GM13977 (cell line): ENCODE measurements around the gene DGKB.

Experiments
- DNase-seq: peaks from one replicate; pipeline ENCODE4 v3.0.0; 2012; ENCODE audit warnings: low spot score
- in situ Hi-C: fragments of 300-500 bp; cut with MboI; formaldehyde crosslinking; loops from one replicate; pipeline ENCODE4 v1.12.0; 2022; ENCODE audit warnings: low sequenced_read_pairs, low pct_unique_long_range_greater_than_20kb, mixed read lengths, inconsistent platforms; ENCODE audit not compliant: unreplicated experiment
- TF ChIP-seq, protein P1 (sequence below): IDR thresholded peaks from 2 replicates; pipeline ENCODE4 v1.5.1; 2012; ENCODE audit warnings: mild to moderate bottlenecking, control low read depth; ENCODE audit not compliant: insufficient read depth; ENCODE audit errors: extremely low read depth, missing control alignments

DGKB gene

DNA sequence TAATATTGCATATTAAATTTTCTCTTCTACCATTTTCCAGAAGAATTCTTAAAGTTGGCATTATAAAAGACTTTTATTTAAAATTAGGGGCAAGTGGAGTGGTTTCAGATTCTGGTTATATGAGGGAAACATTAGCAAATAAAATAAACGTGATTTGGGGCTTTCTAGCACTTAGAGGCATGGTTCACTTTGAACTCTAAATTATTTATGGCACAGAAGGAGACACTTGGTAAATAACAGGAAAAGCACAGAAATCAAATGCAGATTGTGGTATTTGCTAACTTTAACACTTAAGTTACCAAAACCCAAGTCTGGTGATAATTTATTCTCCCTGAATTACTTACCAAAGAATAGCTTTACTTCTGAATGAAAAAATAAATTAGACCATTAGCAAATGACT is 778.6 kb downstream of the DGKB start:
- in situ Hi-C loops: no loop called here
- TF ChIP-seq, protein P1, sequence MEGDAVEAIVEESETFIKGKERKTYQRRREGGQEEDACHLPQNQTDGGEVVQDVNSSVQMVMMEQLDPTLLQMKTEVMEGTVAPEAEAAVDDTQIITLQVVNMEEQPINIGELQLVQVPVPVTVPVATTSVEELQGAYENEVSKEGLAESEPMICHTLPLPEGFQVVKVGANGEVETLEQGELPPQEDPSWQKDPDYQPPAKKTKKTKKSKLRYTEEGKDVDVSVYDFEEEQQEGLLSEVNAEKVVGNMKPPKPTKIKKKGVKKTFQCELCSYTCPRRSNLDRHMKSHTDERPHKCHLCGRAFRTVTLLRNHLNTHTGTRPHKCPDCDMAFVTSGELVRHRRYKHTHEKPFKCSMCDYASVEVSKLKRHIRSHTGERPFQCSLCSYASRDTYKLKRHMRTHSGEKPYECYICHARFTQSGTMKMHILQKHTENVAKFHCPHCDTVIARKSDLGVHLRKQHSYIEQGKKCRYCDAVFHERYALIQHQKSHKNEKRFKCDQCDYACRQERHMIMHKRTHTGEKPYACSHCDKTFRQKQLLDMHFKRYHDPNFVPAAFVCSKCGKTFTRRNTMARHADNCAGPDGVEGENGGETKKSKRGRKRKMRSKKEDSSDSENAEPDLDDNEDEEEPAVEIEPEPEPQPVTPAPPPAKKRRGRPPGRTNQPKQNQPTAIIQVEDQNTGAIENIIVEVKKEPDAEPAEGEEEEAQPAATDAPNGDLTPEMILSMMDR: no peak
- DNase-seq: no peak

DNA sequence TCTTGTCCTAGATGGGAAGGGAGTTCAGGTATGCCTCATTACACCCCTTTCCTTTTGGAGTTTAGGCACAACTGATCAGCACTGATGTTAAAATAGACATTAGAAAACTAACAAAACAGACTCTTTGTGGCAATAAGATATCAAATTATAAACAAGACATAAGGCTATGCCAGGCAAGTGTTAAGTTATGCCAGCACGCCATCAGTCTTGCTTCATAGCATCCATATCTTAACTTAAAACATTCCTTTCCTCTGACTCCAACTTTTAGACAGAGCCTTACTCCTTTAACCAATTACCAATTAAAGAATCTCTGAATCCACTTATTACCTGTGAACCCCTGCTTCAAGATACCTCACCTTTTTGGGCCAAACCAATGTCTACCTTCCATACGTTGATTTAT is 786.9 kb downstream of the DGKB start:
- DNase-seq: no peak
- TF ChIP-seq, protein P1: no peak
- in situ Hi-C loops: no loop called here

DNA sequence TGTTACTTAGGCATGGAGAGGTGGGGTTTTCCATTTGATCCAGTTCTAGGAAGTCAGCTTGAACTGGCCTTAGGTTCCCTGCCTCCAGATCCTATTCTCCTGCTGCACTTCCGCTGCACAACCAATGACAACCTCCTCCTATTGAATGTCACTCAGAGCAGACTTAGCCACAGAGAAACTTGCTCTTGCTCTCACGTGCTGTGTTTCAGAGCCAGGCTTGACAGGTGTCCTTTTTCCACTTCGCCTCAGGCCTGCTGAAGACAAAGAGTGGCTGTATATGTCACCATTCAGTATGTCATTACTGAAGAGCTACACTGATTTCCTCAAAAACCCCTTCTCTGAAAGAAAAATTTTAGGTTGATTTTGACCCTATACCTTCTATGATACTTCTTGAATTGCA is 797.7 kb downstream of the DGKB start:
- TF ChIP-seq, protein P1: no peak
- DNase-seq: no peak
- in situ Hi-C loops: no loop called here

DNA sequence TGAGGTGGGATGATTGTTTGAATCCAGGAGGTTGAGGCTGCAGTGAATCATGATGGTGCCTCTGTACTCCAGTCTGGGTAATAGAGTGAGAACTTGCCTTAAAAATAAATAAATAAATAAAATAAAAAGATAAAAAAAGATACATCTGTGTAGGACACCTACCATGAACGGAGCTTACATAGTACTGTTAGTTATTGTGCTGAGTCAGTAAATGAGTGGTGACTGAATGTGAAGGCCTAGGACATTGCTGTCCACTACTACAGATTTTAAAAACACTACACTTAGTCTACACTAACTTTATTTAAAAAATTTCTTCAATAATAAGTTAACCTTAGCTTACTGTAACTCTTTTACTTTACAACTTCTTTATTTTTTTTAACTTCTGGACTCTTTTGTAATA is 806.4 kb downstream of the DGKB start:
- TF ChIP-seq, protein P1: no peak
- no peak for DNase-seq
- in situ Hi-C loops: no loop called here

DNA sequence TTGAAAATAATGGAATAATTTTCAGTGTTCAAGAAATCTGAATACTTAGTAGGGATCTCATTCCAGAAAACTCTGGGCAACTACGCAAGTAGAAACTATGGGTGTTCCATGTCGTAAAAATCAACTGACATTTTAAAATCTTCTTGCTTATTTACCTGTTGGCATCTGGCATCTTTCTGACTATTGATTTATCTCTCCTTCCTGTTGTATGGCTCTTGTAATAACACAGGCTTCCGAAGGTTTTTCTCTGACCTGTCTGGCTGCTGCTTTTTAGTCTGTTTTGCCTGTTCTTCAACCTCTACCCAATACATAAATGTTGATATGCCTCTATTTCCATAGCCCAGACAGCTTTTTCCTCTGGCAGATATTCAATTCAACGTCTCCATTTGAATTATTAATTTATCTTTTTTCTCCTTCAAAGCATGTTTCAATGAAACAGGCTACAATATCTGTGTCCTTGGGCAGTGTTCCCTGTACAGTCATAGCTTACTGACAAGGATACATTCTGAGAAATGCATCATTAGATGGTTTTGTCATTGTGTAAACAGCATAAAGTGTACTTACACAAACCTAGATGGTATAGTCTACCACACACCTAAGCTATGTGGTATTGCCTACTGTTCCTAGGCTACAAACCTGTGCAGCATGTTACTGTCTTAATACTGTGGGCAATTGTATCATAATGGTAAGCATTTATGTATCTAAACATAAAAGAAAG is 807.2 kb downstream of the DGKB start:
- in situ Hi-C loops: no loop called here
- no peak for DNase-seq
- TF ChIP-seq, protein P1: no peak
